Keratinocyte (primary cell): ENCODE results near the gene TMPRSS12. TPM values are rescaled to one million over a fixed set of nuclear protein-coding genes. Genes with fewer than 3 reads are reported as not detected.
A peak's percentile ranks its signal among the peaks of the same experiment; 100 is the strongest.

Experiments
- DNase-seq: peaks from one replicate; pipeline ENCODE4 v3.0.0-alpha.2; 2011; ENCODE audit warnings: low read depth, missing footprints, low spot score
- FAIRE-seq: peaks from 2 replicates; lab custom pipeline; 2011; peaks lifted over from hg19 to GRCh38; lab: Jason Lieb, UNC
- H2AFZ ChIP-seq: 2 replicates; pipeline ENCODE4 v1.6.0; 2012; ENCODE audit warnings: low read length, control low read depth, inconsistent platforms; ENCODE audit not compliant: control insufficient read depth
- H3K27ac ChIP-seq: 2 replicates; pipeline ENCODE4 v1.5.1; 2011; ENCODE audit warnings: low read length; ENCODE audit not compliant: control insufficient read depth, insufficient read depth
- H3K27me3 ChIP-seq: 3 replicates; pipeline ENCODE4 v1.6.0; 2011; ENCODE audit warnings: low read length; ENCODE audit not compliant: control insufficient read depth, insufficient read depth; ENCODE audit errors: extremely low read depth
- H3K36me3 ChIP-seq, 2 experiments: 2 replicates in 1 of 2; 3 replicates in 1 of 2; pipeline ENCODE4 v1.5.1; 2011; ENCODE audit warnings: low read length in 2 of 2, mild to moderate bottlenecking in 1 of 2; ENCODE audit not compliant: control insufficient read depth in 2 of 2, insufficient read depth in 2 of 2; ENCODE audit errors: extremely low read depth in 1 of 2
- H3K4me1 ChIP-seq: 3 replicates; pipeline ENCODE4 v1.5.1; 2011; ENCODE audit warnings: low read length; ENCODE audit not compliant: control insufficient read depth, insufficient read depth; ENCODE audit errors: extremely low read depth
- H3K4me2 ChIP-seq: 3 replicates; pipeline ENCODE4 v1.6.0; 2011; ENCODE audit warnings: low read depth, low read length; ENCODE audit not compliant: control insufficient read depth, insufficient read depth; ENCODE audit errors: extremely low read depth
- H3K4me3 ChIP-seq, 3 experiments: fragments of 200-600 bp in 1 of 3; sonication (generic) in 1 of 3; 2 replicates in 2 of 3; 3 replicates in 1 of 3; pipeline ENCODE4 v1.5.1; 2011 to 2016; ENCODE audit warnings: low read length in 3 of 3, mild to moderate bottlenecking in 3 of 3, control low read depth in 2 of 3, inconsistent platforms in 1 of 3, low read depth in 1 of 3, mixed read lengths in 1 of 3, mixed run types in 1 of 3, moderate library complexity in 1 of 3; ENCODE audit not compliant: control insufficient read depth in 2 of 3, insufficient read depth in 2 of 3; ENCODE audit errors: extremely low read depth in 1 of 3
- H3K79me2 ChIP-seq: 2 replicates; pipeline ENCODE4 v1.6.0; 2012; ENCODE audit warnings: low read length; ENCODE audit not compliant: control insufficient read depth, insufficient read depth
- H3K9ac ChIP-seq: 3 replicates; pipeline ENCODE4 v1.6.0; 2011; ENCODE audit warnings: low read length; ENCODE audit not compliant: control insufficient read depth, insufficient read depth; ENCODE audit errors: extremely low read depth
- H3K9me1 ChIP-seq: 3 replicates; pipeline ENCODE4 v1.6.0; 2011; ENCODE audit warnings: low read length; ENCODE audit not compliant: control insufficient read depth, insufficient read depth; ENCODE audit errors: extremely low read depth
- H3K9me3 ChIP-seq: 2 replicates; pipeline ENCODE4 v1.5.1; 2012; ENCODE audit warnings: low read depth, low read length; ENCODE audit not compliant: control insufficient read depth
- H4K20me1 ChIP-seq: 3 replicates; pipeline ENCODE4 v1.6.0; 2011; ENCODE audit warnings: low read length; ENCODE audit not compliant: control insufficient read depth, insufficient read depth; ENCODE audit errors: extremely low read depth
- CTCF ChIP-seq, 3 experiments: IDR thresholded peaks in 1 of 3; conservative IDR thresholded peaks in 1 of 3; optimal IDR thresholded peaks in 1 of 3; 2 replicates in 2 of 3; 3 replicates in 1 of 3; pipeline versions ENCODE3 to v1.5.1; 2011; ENCODE audit warnings: low read length in 3 of 3, mild to moderate bottlenecking in 3 of 3, moderate library complexity in 2 of 3, control low read depth in 1 of 3, inconsistent platforms in 1 of 3; ENCODE audit not compliant: insufficient read depth in 2 of 3; ENCODE audit errors: extremely low read depth in 1 of 3
- EZH2 ChIP-seq: IDR thresholded peaks from one replicate; pipeline ENCODE4 v1.6.1; 2012; ENCODE audit warnings: inconsistent platforms, mild to moderate bottlenecking, low read length, moderate library complexity
- dilution Hi-C: fragments of 300-500 bp; cut with MboI; formaldehyde crosslinking; loops from one replicate; pipeline ENCODE4 v1.7.0; 2020; ENCODE audit warnings: low sequenced_read_pairs; ENCODE audit not compliant: extremely low pct_ligation_motif_present
- polyA plus RNA-seq, 5 experiments: library from polyadenylated mRNA; depleted of rRNA in 3 of 5; stranded (reverse) in 3 of 5; stranded (forward) in 1 of 5; unstranded in 1 of 5; fragments of >200 nt; gene quantifications; 1 replicate in 1 of 5; 2 replicates in 3 of 5; 3 replicates in 1 of 5; pipeline versions ENCODE4 v1.2.1 to v1.2.3, GENCODE V29; 2011 to 2012; ENCODE audit warnings: missing spikeins in 2 of 5, low read depth in 1 of 5, low replicate concordance in 1 of 5

Gene TMPRSS12
- polyA plus RNA-seq, 1 donor (not counting 4 experiments of a cell fraction or from before 2014, with no cell fraction given) = not detected

GRCh38 chr12:50925342-50925651 is 82.6 kb downstream of the TMPRSS12 start:
- H2AFZ ChIP-seq = peak overlapping the region; percentile 83
- peaks cover 3% of the 10 kb centered on the region for H3K9me1 ChIP-seq
- no peak overlapping the region for H3K27ac ChIP-seq
- H3K27me3 ChIP-seq = no peaks in the 10 kb centered on the region
- FAIRE-seq (no peak), DNase-seq (no peak)
- H3K4me3 ChIP-seq = peak overlapping the region; percentile 17 to 74 (median 68)
- H4K20me1 ChIP-seq = no peaks in the 10 kb centered on the region
- H3K4me1 ChIP-seq = peaks cover 45% of the 10 kb centered on the region
- TF ChIP-seq CTCF (optimal IDR thresholded peaks at IDR 0.05 in 1 of 3, IDR thresholded peaks at IDR 0.05 in 1 of 3, conservative IDR thresholded peaks at IDR 0.05 in 1 of 3; ENCODE audit: extremely low read depth in 1 of 3, insufficient read depth in 2 of 3, low read length in 3 of 3) (no peak), EZH2 (no peak)
- no peaks in the 10 kb centered on the region for H3K36me3 ChIP-seq
- no peaks in the 10 kb centered on the region for H3K79me2 ChIP-seq
- H3K9ac ChIP-seq = peak overlapping the region; percentile 30
- H3K9me3 ChIP-seq = no peaks in the 10 kb centered on the region
- H3K4me2 ChIP-seq = peak overlapping the region; percentile 88
- dilution Hi-C loops = no loop called here

GRCh38 chr12:50925920-50926319 is 83.2 kb downstream of the TMPRSS12 start:
- H3K4me1 ChIP-seq = peaks cover 45% of the 10 kb centered on the region
- no peaks in the 10 kb centered on the region for H4K20me1 ChIP-seq
- H3K4me2 ChIP-seq = peak overlapping the region; percentile 88
- no peaks in the 10 kb centered on the region for H3K36me3 ChIP-seq
- H3K27ac ChIP-seq = no peak overlapping the region
- dilution Hi-C loops = no loop called here
- no peak for FAIRE-seq
- H3K27me3 ChIP-seq = no peaks in the 10 kb centered on the region
- TF ChIP-seq CTCF (optimal IDR thresholded peaks at IDR 0.05 in 1 of 3, IDR thresholded peaks at IDR 0.05 in 1 of 3, conservative IDR thresholded peaks at IDR 0.05 in 1 of 3; ENCODE audit: extremely low read depth in 1 of 3, insufficient read depth in 2 of 3, low read length in 3 of 3) (no peak), EZH2 (no peak)
- DNase-seq = no peak
- no peak overlapping the region for H2AFZ ChIP-seq
- H3K4me3 ChIP-seq = peak overlapping the region in 1 of 3 experiments; percentile 6
- H3K9me1 ChIP-seq = peaks cover 3% of the 10 kb centered on the region
- H3K9ac ChIP-seq = no peak overlapping the region
- H3K79me2 ChIP-seq = no peaks in the 10 kb centered on the region
- no peaks in the 10 kb centered on the region for H3K9me3 ChIP-seq
